ENCODE data around the gene UNCX.

The UNCX gene

GRCh38 chr7:1244700-1245523 lies 12.2 kb downstream of the UNCX start:
- DNase-seq = no peak

GRCh38 chr7:1245524-1246050 lies 12.9 kb downstream of the UNCX start:
- DNase-seq = peak; percentile 26

- no peak for DNase-seq
These were observed 13.6 kb downstream of the UNCX start for GRCh38 chr7:1246160-1246870.

- no peak for DNase-seq
These were observed 14.3 kb downstream of the UNCX start for GRCh38 chr7:1246871-1247526.

- peak; percentile 63 for DNase-seq
These were observed 14.9 kb downstream of the UNCX start for GRCh38 chr7:1247527-1248041.

- no peak for DNase-seq
These were observed 15.7 kb downstream of the UNCX start for GRCh38 chr7:1248143-1248915.

DNA sequence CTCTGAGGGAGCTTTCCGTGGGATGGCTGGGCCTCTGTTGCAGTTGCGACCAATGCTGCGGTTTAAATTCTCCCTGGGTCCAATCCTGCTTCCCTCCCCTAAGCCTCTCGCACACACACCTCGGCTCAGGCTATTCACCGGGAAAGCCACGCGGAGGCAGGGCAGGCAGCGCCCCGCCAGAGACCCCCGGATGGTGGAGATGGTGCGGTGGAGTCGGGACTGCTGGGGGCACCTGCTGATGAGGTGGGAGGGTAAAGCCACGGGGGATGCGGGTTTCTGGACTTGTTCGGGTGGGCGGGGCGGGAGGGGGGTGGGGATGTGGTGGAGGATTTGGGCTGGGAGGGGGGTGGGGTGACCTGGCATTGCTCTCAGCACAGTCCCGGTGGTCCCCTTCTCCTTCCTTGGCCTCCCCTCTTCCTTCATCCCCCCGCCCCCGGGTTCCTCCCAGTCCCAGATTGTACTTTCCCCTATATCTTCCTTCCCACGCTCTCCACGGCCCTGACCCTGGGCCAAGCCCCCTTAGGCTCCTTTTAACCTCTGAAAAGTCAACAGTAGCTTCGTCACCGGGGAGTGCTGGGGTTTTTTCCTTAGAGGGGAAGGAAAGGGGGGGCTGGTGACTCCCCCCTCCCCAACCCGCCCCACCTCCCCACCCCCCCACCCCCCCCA lies 16.4 kb downstream of the UNCX start:
- DNase-seq = no peak

DNA sequence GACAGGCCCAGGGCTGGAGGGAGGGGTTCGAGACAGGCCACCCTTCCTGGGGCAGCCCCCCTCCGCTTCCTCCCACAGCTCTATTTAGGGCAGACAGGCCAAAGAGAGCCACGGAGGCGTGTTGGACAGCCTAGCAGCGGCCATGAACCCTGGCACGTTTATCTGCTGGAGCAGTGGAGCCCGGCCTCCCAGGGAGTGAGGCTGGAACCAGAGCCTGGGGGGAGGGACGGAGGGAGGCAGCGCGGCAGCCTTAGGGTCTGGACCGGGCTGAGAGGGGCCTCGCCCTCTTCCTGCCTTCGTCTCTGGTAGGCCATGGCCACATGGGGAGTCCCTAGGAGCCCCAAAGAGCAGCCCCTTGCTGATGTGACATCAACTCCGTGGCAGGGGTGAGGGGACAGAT lies 17.1 kb downstream of the UNCX start:
- DNase-seq = no peak

- DNase-seq = no peak
These were observed 18.2 kb downstream of the UNCX start for GRCh38 chr7:1250901-1251300.

DNA sequence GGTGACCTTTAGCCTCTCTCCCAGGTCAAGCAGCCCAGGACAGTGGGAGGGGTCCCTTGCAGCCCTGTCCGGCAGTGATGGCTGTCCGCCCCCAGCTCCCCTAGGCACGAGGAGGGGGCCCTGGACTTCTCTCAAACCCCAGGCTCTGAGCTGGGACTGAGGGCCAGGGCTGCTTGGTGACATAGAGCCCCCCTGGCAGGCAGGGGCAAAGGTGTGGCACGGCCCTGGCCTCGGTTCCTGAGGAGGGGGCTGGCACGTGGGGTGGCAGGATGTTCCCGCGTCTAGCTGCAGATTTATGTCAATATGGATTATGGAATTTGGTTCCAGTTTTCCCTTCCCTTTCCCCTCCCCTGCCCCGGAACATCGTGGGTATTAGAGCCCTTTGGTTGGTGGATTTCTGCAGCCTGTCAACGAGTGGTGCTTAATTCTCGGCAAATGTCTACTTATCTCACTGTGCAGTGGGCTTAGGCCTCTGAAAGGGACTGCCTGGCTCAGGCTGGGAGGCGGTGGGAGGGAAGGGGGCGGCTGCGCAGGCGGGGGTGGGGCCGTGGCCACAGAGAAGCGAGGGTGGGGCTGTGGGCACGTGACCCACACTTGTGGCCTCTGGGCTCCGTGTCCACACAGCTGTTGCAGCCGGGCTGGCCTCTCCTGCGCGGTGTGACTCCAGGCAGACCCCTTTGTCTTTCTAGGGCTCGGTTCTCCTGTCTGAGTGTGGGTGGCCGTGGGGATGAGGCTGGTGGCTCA lies 19.3 kb downstream of the UNCX start:
- DNase-seq = peak; percentile 43

DNA sequence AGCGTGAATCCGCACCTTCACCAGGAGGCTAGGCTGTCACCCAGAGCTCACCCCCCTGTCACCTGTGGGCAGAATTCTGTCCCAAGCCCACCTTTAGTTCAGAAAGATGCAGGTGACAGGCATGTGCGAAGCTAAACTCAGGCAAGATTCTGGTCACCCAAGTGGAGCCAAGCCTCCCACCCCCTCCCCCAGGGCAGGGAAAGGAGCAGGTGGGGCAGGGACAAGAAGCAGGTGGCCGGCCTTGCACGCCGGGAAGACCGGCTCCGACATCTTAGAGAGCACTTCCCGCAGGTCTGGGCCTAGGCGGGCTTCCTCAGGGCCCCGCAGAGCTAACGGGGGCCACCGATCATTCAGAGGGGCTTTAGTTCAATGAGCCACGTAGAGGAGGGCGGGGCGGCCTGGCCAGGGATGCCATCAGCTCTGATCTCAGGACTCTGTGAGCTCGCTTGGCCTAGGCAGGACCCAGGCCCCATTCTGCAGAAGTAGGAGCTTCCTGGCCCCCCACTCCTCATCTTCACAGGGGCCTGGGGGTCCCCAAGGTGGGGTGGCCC lies 19.9 kb downstream of the UNCX start:
- DNase-seq = no peak

GRCh38 chr7:1253681-1254181 lies 21.1 kb downstream of the UNCX start:
- DNase-seq = peak; percentile 31

DNA sequence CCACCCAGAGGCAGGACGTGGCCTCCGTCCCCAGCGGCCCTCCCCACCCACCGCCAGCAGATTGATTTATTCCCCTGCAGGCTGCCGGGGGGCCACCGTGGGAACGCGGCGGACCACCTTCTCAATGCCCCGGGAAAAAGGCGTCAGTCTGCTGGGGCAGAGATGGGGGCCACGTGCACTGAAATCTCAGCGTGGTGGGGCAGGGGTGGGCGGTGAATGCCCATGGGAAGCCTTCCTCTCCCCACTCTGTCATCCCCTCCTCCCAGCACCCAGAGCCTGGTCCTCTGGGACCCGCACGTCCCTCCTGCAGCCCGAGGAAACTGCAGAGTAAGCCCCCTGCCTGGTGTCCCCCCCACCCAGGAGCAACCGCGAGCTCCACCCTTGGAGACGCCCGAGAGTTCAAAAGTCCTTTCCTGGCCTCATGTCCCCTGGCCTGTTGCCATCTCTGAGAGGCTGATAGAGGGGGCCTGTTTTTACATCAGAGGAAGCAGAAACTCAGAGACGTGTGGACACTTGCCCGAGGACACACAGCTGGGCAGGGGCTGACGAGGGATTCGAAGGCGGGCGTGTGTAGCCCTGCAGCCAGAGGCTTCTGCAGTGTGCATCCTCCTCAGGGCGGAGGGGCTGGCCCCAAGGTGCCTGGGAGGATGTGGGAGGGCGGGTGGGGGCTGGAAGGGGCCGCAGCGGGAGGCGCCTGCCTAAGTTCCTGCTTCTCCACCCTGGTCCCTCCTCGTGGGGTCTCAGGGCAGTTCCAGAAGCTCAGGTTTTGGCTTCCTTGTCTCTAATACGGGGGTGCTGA lies 21.8 kb downstream of the UNCX start:
- no peak for DNase-seq

GRCh38 chr7:1255080-1255816 lies 22.6 kb downstream of the UNCX start:
- no peak for DNase-seq

DNA sequence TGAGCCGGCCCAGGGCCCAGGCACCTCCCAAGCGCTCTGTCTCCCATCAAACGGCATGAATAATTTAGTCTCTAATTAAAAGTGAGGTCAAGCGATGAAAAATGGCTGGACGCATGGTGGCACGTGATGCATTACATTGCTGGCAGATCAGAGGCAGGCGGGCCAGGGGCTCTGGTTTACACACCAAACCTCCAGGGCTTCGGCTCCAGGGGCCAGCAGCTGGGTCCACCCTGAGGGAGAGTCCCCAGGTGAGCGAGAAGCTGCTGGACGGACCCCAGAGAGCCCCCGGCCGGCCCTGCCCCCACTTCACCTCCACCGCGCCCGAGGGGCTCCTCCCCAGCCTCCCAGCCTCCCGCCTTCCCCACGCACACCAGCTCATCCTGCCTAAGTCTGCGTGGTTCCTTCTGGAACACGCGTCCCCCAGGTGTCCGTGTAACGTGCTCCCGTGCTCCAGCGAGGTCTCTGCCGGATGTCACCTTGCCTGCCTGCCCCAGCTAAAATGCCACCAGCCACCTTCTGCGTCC lies 23.2 kb downstream of the UNCX start:
- no peak for DNase-seq

GRCh38 chr7:1256621-1257020 lies 23.9 kb downstream of the UNCX start:
- no peak for DNase-seq

DNA sequence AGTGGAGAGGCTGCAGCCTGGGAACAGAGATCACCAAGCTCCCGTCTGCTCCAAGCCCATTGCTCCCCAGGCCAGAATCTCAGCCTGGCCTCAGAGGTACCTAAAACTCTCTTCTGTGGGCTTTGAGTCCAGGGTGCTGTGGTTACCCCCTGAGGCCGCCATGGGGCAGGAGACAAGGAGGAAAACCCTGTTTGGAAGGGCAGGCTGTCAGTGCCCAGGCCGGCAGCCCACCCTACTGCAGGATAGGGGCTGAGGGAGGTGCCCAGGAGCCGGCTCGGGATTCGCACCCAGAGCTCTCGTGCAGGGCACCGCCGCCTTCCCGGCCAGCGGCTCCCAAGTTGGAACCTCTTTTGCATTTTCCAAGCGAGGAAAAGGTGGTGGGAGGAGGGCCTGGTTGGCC lies 24.5 kb downstream of the UNCX start:
- DNase-seq = no peak

DNA sequence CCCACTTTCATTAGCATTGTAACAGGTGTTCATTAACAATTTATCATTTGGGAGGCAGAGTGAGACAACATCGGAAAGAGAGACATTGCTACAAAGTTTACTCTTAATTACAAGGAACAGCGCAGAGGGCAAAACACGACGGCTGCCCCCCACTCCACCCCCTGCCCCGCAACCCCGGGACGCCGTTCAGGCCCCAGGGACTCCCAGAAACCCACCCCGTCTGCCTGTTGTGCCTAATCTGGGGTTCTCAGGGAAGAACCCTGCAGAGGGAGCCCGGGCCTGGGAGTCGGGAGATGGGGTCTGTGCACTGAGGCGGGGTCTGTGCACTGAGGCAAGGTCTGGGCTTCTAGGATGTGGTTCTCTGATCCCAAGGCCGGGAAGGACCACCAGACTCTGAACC lies 25.2 kb downstream of the UNCX start:
- no peak for DNase-seq

Measured in NCI-H82 (cell line).